PFSK-1 (cell line): ENCODE results near the gene PCDHGA8.

ENCODE experiments used
- POLR2AphosphoS5 ChIP-seq: IDR thresholded peaks from 2 replicates; pipeline ENCODE4 v1.6.1; 2012; ENCODE audit warnings: low read depth, mild to moderate bottlenecking, control low read depth, low read length, moderate library complexity
- TAF1 ChIP-seq: IDR thresholded peaks from 2 replicates; pipeline ENCODE4 v1.6.1; 2012; ENCODE audit warnings: low read length, control low read depth, borderline replicate concordance; ENCODE audit not compliant: insufficient read depth
- TF ChIP-seq, protein P1 (sequence below), 2 experiments: IDR thresholded peaks; 2 replicates each; pipeline versions ENCODE4 v1.6.1 to v1.8.0; 2011 to 2012; ENCODE audit warnings: low read depth in 2 of 2, low read length in 2 of 2, control low read depth in 1 of 2, inconsistent platforms in 1 of 2, mild to moderate bottlenecking in 1 of 2, moderate library complexity in 1 of 2; ENCODE audit not compliant: insufficient read depth in 1 of 2

- no peak for TF ChIP-seq POLR2AphosphoS5
- TF ChIP-seq TAF1: no peak
- TF ChIP-seq, protein P1, sequence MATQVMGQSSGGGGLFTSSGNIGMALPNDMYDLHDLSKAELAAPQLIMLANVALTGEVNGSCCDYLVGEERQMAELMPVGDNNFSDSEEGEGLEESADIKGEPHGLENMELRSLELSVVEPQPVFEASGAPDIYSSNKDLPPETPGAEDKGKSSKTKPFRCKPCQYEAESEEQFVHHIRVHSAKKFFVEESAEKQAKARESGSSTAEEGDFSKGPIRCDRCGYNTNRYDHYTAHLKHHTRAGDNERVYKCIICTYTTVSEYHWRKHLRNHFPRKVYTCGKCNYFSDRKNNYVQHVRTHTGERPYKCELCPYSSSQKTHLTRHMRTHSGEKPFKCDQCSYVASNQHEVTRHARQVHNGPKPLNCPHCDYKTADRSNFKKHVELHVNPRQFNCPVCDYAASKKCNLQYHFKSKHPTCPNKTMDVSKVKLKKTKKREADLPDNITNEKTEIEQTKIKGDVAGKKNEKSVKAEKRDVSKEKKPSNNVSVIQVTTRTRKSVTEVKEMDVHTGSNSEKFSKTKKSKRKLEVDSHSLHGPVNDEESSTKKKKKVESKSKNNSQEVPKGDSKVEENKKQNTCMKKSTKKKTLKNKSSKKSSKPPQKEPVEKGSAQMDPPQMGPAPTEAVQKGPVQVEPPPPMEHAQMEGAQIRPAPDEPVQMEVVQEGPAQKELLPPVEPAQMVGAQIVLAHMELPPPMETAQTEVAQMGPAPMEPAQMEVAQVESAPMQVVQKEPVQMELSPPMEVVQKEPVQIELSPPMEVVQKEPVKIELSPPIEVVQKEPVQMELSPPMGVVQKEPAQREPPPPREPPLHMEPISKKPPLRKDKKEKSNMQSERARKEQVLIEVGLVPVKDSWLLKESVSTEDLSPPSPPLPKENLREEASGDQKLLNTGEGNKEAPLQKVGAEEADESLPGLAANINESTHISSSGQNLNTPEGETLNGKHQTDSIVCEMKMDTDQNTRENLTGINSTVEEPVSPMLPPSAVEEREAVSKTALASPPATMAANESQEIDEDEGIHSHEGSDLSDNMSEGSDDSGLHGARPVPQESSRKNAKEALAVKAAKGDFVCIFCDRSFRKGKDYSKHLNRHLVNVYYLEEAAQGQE (IDR thresholded peaks at IDR 0.05; ENCODE audit: insufficient read depth in 1 of 2, low read depth in 2 of 2, low read length in 2 of 2): no peak
Observed at GRCh38 chr5:141393267-141393666, 834 bp downstream of the PCDHGA8 start.
